Measurements from ENCODE around the gene CARF.

CARF gene

GRCh38 chr2:203003716-203004115, 91.6 kb downstream of the CARF start:
- no peaks in the 10 kb centered on the region for H3K27me3 ChIP-seq (ENCODE audit: insufficient read depth, poor library complexity, severe bottlenecking)
- no peak for DNase-seq (ENCODE audit: low read depth in 1 of 2, low spot score in 1 of 2)
- no peak overlapping the region for H3K4me3 ChIP-seq (replicated peaks; ENCODE audit: insufficient read depth, low read length)
- no peak overlapping the region for H3K27ac ChIP-seq (replicated peaks)
- TF ChIP-seq SPI1 (IDR thresholded peaks at IDR 0.05; ENCODE audit: borderline replicate concordance, low read depth), result no peak
- no peak for TF ChIP-seq POLR2AphosphoS5 (IDR thresholded peaks at IDR 0.05; ENCODE audit: low read depth)
- no peak for TF ChIP-seq CTCF (IDR thresholded peaks at IDR 0.05; ENCODE audit: insufficient read depth, low read length)
- TF ChIP-seq REST (IDR thresholded peaks at IDR 0.05; ENCODE audit: insufficient replicate concordance, low read depth), result no peak
- TF ChIP-seq GABPA (IDR thresholded peaks at IDR 0.05; ENCODE audit: low read depth), result no peak

- TF ChIP-seq CTCF (IDR thresholded peaks at IDR 0.05; ENCODE audit: insufficient read depth, low read length) (no peak), REST (IDR thresholded peaks at IDR 0.05; ENCODE audit: insufficient replicate concordance, low read depth) (no peak), POLR2AphosphoS5 (IDR thresholded peaks at IDR 0.05; ENCODE audit: low read depth) (peak; percentile 29; the same call in 1 of the 2 replicates), SPI1 (IDR thresholded peaks at IDR 0.05; ENCODE audit: borderline replicate concordance, low read depth) (no peak), GABPA (IDR thresholded peaks at IDR 0.05; ENCODE audit: low read depth) (no peak)
- peak; percentile 90 to 97 for DNase-seq (ENCODE audit: low read depth in 1 of 2, low spot score in 1 of 2)
- peak within 1 kb of the TSS; percentile 78 for H3K27ac ChIP-seq (replicated peaks)
- H3K4me3 ChIP-seq (replicated peaks; ENCODE audit: insufficient read depth, low read length), result peak within 1 kb of the TSS; percentile 96
- H3K27me3 ChIP-seq (ENCODE audit: insufficient read depth, poor library complexity, severe bottlenecking), result no peaks in the 10 kb centered on the region
Measured at GRCh38 chr2:203014456-203015199, 102.6 kb downstream of the CARF start, which contains the start of gene NBEAL1. NBEAL1 (plus strand) TSS chr2:203014875; CDS start chr2:203016385, 1,510 bp downstream.

GRCh38 chr2:203016716-203017115, 104.6 kb downstream of the CARF start:
- DNase-seq (ENCODE audit: low read depth in 1 of 2, low spot score in 1 of 2), result no peak
- no peak overlapping the region for H3K4me3 ChIP-seq (replicated peaks; ENCODE audit: insufficient read depth, low read length)
- H3K27me3 ChIP-seq (ENCODE audit: insufficient read depth, poor library complexity, severe bottlenecking), result no peaks in the 10 kb centered on the region
- H3K27ac ChIP-seq (replicated peaks), result no peak overlapping the region
- TF ChIP-seq SPI1 (IDR thresholded peaks at IDR 0.05; ENCODE audit: borderline replicate concordance, low read depth) (no peak), POLR2AphosphoS5 (IDR thresholded peaks at IDR 0.05; ENCODE audit: low read depth) (no peak), REST (IDR thresholded peaks at IDR 0.05; ENCODE audit: insufficient replicate concordance, low read depth) (no peak)
